ENCODE data around the gene NFATC2.

- no peak for TF ChIP-seq CTCF (conservative IDR thresholded peaks at IDR 0.05; ENCODE audit: low read depth, low read length)
- TF ChIP-seq POLR2A (IDR thresholded peaks at IDR 0.05; ENCODE audit: low read depth, low read length), result no peak
- no peak for TF ChIP-seq MAZ (IDR thresholded peaks at IDR 0.05; ENCODE audit: borderline replicate concordance, low read depth, low read length)
- no peak for TF ChIP-seq RAD21 (IDR thresholded peaks at IDR 0.05; ENCODE audit: low read length)
- no peak for TF ChIP-seq MXI1 (IDR thresholded peaks at IDR 0.05; ENCODE audit: borderline replicate concordance, low read depth, low read length)
- TF ChIP-seq USF2 (IDR thresholded peaks at IDR 0.05; ENCODE audit: low read depth, low read length), result no peak
- no peak for TF ChIP-seq CHD1 (IDR thresholded peaks at IDR 0.05; ENCODE audit: low read depth, low read length)
Observed at GRCh38 chr20:51569815-51570738, 27.6 kb upstream of the NFATC2 start.

Data from IMR-90 (cell line).